MCF 10A (cell line): ENCODE data around the gene UFL1. TPM values are rescaled to one million over a fixed set of nuclear protein-coding genes. Genes with fewer than 3 reads are reported as not detected.

Experiments
- BruUV-seq: library from RNA; stranded (reverse); fragments of 400-500 nt; replicated peaks from 2 replicates; lab custom pipeline; 2021; lab: Mats Ljungman, UMichigan
- CTCF ChIA-PET: fragments of 300-600 bp; sonication (Branson Sonifier 250); formaldehyde crosslinking; extraction: SDS; loops from one replicate; lab custom pipeline; 2021; ENCODE audit warnings: antibody characterized with exemption, inconsistent platforms; lab: Yijun Ruan, JAX
- POLR2A ChIA-PET: fragments of 300-600, 350-650 bp; sonication (Branson Sonifier 250); formaldehyde crosslinking; extraction: SDS; loops from one replicate; lab custom pipeline; 2020; ENCODE audit warnings: antibody characterized with exemption, inconsistent platforms; lab: Yijun Ruan, JAX
- DNase-seq: peaks from one replicate; pipeline ENCODE4 v3.0.0-alpha.2; 2018; ENCODE audit not compliant: unreplicated experiment
- H3K27ac Mint-ChIP-seq: one replicate; pipeline ENCODE4 v1.8.0; 2022; ENCODE audit warnings: mild to moderate bottlenecking, low read depth, mixed read lengths; ENCODE audit not compliant: unreplicated experiment
- H3K27me3 Mint-ChIP-seq: one replicate; pipeline ENCODE4 v1.8.0; 2022; ENCODE audit warnings: mixed read lengths; ENCODE audit not compliant: insufficient read depth, unreplicated experiment
- H3K36me3 Mint-ChIP-seq: one replicate; pipeline ENCODE4 v1.8.0; 2022; ENCODE audit warnings: mild to moderate bottlenecking, moderate library complexity, mixed read lengths; ENCODE audit not compliant: insufficient read depth, unreplicated experiment
- H3K4me1 Mint-ChIP-seq: one replicate; pipeline ENCODE4 v1.8.0; 2022; ENCODE audit warnings: mixed read lengths; ENCODE audit not compliant: insufficient read depth, unreplicated experiment
- H3K4me3 Mint-ChIP-seq: one replicate; pipeline ENCODE4 v1.8.0; 2022; ENCODE audit warnings: mild to moderate bottlenecking, moderate library complexity, mixed read lengths; ENCODE audit not compliant: unreplicated experiment
- H3K9me3 Mint-ChIP-seq: one replicate; pipeline ENCODE4 v1.8.0; 2022; ENCODE audit warnings: mixed read lengths; ENCODE audit not compliant: unreplicated experiment
- CTCF ChIP-seq: fragments of 200-600 bp; IDR thresholded peaks from one replicate; pipeline ENCODE4 v1.8.0; 2022; ENCODE audit warnings: antibody characterized with exemption, mild to moderate bottlenecking; ENCODE audit not compliant: unreplicated experiment
- intact Hi-C: fragments of 100-400 bp; cut with micrococcal nuclease; formaldehyde crosslinking; loops from 2 replicates; pipeline ENCODE4 v1.14.1; 2022
- total RNA-seq: library from RNA; stranded (reverse); gene quantifications from 2 replicates; pipeline ENCODE4 v1.2.3, GENCODE V29; 2022

UFL1 gene
- total RNA-seq, 1 experiment from 2014 or later: 41.6 TPM

GRCh38 chr6:96563853-96564252, 42.2 kb downstream of the UFL1 start:
- Mint-ChIP-seq H3K27ac (no peak overlapping the region), H3K36me3 (no peaks in the 10 kb centered on the region), H3K4me1 (no peaks in the 10 kb centered on the region), H3K9me3 (no peaks in the 10 kb centered on the region), H3K4me3 (no peak overlapping the region), H3K27me3 (peaks cover 64% of the 10 kb centered on the region)
- no peak for DNase-seq
- intact Hi-C loops: no loop called here
- no peak for TF ChIP-seq CTCF
- ChIA-PET POLR2A (interaction anchor here (1.1 kb wide), 1 partner anchor 13 kb away, joined by 3 read pairs; no protein-coding TSS in a partner anchor), CTCF (no interaction called here)
- no TSS peak for BruUV-seq

GRCh38 chr6:96570053-96570452, 48.4 kb downstream of the UFL1 start:
- H3K27ac Mint-ChIP-seq: no peak overlapping the region
- ChIA-PET CTCF (interaction anchor here (0.6 kb wide), 2 partner anchors 37 to 1726 kb away, joined by 3 to 4 read pairs; no protein-coding TSS in a partner anchor), POLR2A (no interaction called here)
- H3K9me3 Mint-ChIP-seq: peaks cover 16% of the 10 kb centered on the region
- DNase-seq: no peak
- H3K4me3 Mint-ChIP-seq: no peak overlapping the region
- H3K36me3 Mint-ChIP-seq: no peaks in the 10 kb centered on the region
- H3K4me1 Mint-ChIP-seq: no peaks in the 10 kb centered on the region
- BruUV-seq: no TSS peak
- no peak for TF ChIP-seq CTCF
- intact Hi-C loops: no loop called here
- peaks cover 57% of the 10 kb centered on the region for H3K27me3 Mint-ChIP-seq

GRCh38 chr6:96571551-96571950, 49.9 kb downstream of the UFL1 start:
- POLR2A ChIA-PET: no interaction called here
- H3K27ac Mint-ChIP-seq: no peak overlapping the region

DNA sequence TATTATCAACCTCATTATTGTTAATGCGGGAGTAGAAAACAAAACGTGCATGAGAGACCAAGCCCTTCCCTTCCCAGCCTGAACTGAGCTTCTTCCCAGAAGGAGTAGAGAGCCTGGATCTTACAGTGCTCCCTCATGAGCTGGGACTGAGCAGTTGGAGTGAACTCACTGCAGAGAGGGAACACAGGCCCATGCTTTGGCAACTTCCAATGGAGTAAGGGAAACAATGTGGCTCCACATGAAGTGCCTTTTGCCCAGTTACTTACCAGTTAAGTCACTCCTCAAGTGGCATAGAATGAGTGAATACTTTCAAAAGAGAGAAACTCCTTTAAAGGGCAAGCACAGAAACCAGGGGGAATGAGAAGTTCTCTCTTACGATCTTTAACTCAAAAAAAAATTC, 53.8 kb downstream of the UFL1 start:
- CTCF ChIA-PET: interaction anchor here (0.5 to 0.9 kb wide), 3 partner anchors 11 to 185 kb away, joined by 3 read pairs; no protein-coding TSS in a partner anchor
- Mint-ChIP-seq H3K4me1 (no peaks in the 10 kb centered on the region), H3K4me3 (no peak overlapping the region), H3K9me3 (peaks cover 7% of the 10 kb centered on the region), H3K27ac (no peak overlapping the region), H3K36me3 (no peaks in the 10 kb centered on the region), H3K27me3 (peaks cover 43% of the 10 kb centered on the region)
- DNase-seq: no peak
- no TSS peak for BruUV-seq
- POLR2A ChIA-PET: no interaction called here
- intact Hi-C loops: no loop called here
- no peak for TF ChIP-seq CTCF

More at GRCh38 chr6:96571551-96571950, 49.9 kb downstream of the UFL1 start:
- Mint-ChIP-seq H3K36me3 (no peaks in the 10 kb centered on the region), H3K27me3 (peaks cover 61% of the 10 kb centered on the region), H3K4me1 (no peaks in the 10 kb centered on the region), H3K9me3 (peaks cover 16% of the 10 kb centered on the region), H3K4me3 (no peak overlapping the region)
- DNase-seq: no peak
- intact Hi-C loops: no loop called here
- no TSS peak for BruUV-seq
- no peak for TF ChIP-seq CTCF
- CTCF ChIA-PET: interaction anchor here (0.7 kb wide), 1 partner anchor 27 kb away, joined by 3 read pairs; no protein-coding TSS in a partner anchor
